ENCODE data around the gene OSTM1.

The OSTM1 gene

DNA sequence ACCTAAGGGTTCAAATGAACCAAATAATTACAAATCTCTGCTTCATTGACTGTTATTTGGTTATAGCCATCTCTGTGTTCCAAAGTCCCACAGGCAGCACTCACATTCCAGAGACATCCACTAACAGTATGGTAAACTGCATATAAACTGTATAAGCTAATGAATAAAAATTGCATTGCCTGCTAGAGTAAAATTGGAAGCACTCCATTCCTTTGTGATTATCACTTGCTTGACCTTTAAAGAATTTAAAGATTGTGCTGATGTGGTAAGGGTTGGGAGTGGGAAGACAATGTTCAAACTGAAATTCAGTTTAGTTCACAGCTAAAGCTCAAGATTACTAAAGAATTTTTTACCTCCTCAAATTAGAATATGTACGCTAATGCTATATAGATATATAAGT lies 31.0 kb upstream of the OSTM1 start:
- in situ Hi-C loops (cut with MboI; ENCODE audit: low pct_unique_long_range_greater_than_20kb, low sequenced_read_pairs, unreplicated experiment): loop anchor here (25.0 kb wide), 1 partner anchor 382 kb away; no protein-coding TSS in a partner anchor
- TF ChIP-seq, protein P1, sequence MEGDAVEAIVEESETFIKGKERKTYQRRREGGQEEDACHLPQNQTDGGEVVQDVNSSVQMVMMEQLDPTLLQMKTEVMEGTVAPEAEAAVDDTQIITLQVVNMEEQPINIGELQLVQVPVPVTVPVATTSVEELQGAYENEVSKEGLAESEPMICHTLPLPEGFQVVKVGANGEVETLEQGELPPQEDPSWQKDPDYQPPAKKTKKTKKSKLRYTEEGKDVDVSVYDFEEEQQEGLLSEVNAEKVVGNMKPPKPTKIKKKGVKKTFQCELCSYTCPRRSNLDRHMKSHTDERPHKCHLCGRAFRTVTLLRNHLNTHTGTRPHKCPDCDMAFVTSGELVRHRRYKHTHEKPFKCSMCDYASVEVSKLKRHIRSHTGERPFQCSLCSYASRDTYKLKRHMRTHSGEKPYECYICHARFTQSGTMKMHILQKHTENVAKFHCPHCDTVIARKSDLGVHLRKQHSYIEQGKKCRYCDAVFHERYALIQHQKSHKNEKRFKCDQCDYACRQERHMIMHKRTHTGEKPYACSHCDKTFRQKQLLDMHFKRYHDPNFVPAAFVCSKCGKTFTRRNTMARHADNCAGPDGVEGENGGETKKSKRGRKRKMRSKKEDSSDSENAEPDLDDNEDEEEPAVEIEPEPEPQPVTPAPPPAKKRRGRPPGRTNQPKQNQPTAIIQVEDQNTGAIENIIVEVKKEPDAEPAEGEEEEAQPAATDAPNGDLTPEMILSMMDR (IDR thresholded peaks at IDR 0.05; ENCODE audit: extremely low read depth, insufficient read depth, missing control alignments): no peak
- no peak for DNase-seq (ENCODE audit: low spot score)

GRCh38 chr6:108102965-108103364 lies 28.4 kb upstream of the OSTM1 start:
- in situ Hi-C loops (cut with MboI; ENCODE audit: low pct_unique_long_range_greater_than_20kb, low sequenced_read_pairs, unreplicated experiment): loop anchor here (25.0 kb wide), 1 partner anchor 384 kb away; no protein-coding TSS in a partner anchor
- TF ChIP-seq, protein P1 (IDR thresholded peaks at IDR 0.05; ENCODE audit: extremely low read depth, insufficient read depth, missing control alignments): no peak
- no peak for DNase-seq (ENCODE audit: low spot score)

DNA sequence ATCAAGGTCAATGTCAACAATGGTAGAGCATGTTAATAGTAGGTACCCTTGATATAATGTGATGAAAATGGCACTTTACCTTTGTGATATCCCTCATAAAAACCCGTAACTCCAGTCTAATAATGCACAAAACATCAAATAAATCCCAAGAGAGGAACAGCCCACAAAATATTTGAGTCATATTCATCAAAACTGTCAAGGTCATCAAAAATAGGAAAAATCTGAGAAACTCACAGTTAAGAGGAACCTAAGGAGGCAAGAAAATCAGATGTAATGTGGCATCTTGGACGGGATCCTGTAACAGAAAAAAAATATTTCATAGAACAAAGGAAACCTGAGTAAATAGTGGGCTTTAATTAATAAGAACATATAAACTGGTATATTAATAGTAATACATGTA lies 25.5 kb upstream of the OSTM1 start:
- TF ChIP-seq, protein P1 (IDR thresholded peaks at IDR 0.05; ENCODE audit: extremely low read depth, insufficient read depth, missing control alignments): no peak
- no peak for DNase-seq (ENCODE audit: low spot score)
- in situ Hi-C loops (cut with MboI; ENCODE audit: low pct_unique_long_range_greater_than_20kb, low sequenced_read_pairs, unreplicated experiment): loop anchor here (25.0 kb wide), 1 partner anchor 387 kb away; no protein-coding TSS in a partner anchor

GRCh38 chr6:108097882-108098281 lies 23.3 kb upstream of the OSTM1 start:
- in situ Hi-C loops (cut with MboI; ENCODE audit: low pct_unique_long_range_greater_than_20kb, low sequenced_read_pairs, unreplicated experiment): no loop called here
- DNase-seq (ENCODE audit: low spot score): no peak
- TF ChIP-seq, protein P1 (IDR thresholded peaks at IDR 0.05; ENCODE audit: extremely low read depth, insufficient read depth, missing control alignments): no peak

GRCh38 chr6:108093781-108094300 lies 19.3 kb upstream of the OSTM1 start:
- DNase-seq (ENCODE audit: low spot score): no peak
- TF ChIP-seq, protein P1 (IDR thresholded peaks at IDR 0.05; ENCODE audit: extremely low read depth, insufficient read depth, missing control alignments): no peak
- in situ Hi-C loops (cut with MboI; ENCODE audit: low pct_unique_long_range_greater_than_20kb, low sequenced_read_pairs, unreplicated experiment): no loop called here

DNA sequence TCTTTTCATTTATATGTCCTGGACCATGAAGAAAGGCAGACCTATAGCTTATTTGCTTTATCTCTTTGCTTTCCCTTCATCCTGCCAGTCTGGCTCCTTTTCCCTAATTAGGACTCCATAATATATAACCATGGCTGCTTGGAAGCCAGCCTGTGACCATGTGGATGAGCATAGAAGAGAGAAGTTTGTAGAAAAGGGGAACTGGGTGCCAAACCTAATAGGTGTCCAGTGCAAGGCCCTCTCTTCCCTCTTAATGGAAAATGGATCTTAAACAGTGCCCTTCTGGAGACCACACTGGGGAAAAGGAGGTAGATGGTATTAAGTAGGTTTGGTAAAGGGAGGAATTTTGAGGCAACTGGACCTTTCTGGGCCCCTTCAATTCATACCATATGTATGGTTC lies 16.7 kb upstream of the OSTM1 start:
- TF ChIP-seq, protein P1 (IDR thresholded peaks at IDR 0.05; ENCODE audit: extremely low read depth, insufficient read depth, missing control alignments): no peak
- DNase-seq (ENCODE audit: low spot score): no peak
- in situ Hi-C loops (cut with MboI; ENCODE audit: low pct_unique_long_range_greater_than_20kb, low sequenced_read_pairs, unreplicated experiment): no loop called here

Measured in GM13977 (cell line).